WTC11 (cell line): ENCODE results near the gene CLASP1. TPM values are rescaled to one million over a fixed set of nuclear protein-coding genes. Genes with fewer than 3 reads are reported as not detected.

Experiments used
- ATAC-seq: fragments of 200-7000 bp; cut with Tn5 transposase; 2 replicates; pipeline ENCODE4 v1.10.0; 2021; ENCODE audit warnings: mild to moderate bottlenecking, moderate library complexity
- CTCF ChIA-PET: fragments of 300-600 bp; sonication (Branson Sonifier 250); formaldehyde crosslinking; loops from one replicate; lab custom pipeline; 2021; ENCODE audit warnings: antibody characterized with exemption; lab: Charles Lee
- POLR2A ChIA-PET: fragments of 350-600 bp; sonication (Branson Sonifier 250); formaldehyde crosslinking; loops from one replicate; lab custom pipeline; 2021; ENCODE audit warnings: antibody characterized with exemption; lab: Charles Lee
- DNase-seq: peaks from one replicate; pipeline ENCODE4 v3.0.0; 2021; ENCODE audit warnings: low spot score
- H3K27ac Mint-ChIP-seq: 2 replicates; pipeline ENCODE4 v1.8.0; 2021; ENCODE audit warnings: mixed read lengths
- H3K27me3 Mint-ChIP-seq: 2 replicates; pipeline ENCODE4 v1.8.0; 2021; ENCODE audit warnings: low read depth, mild to moderate bottlenecking, moderate library complexity, mixed read lengths
- H3K36me3 Mint-ChIP-seq: 2 replicates; pipeline ENCODE4 v1.8.0; 2021; ENCODE audit warnings: mixed read lengths
- H3K4me1 Mint-ChIP-seq: 2 replicates; pipeline ENCODE4 v1.8.0; 2022; ENCODE audit warnings: mixed read lengths
- H3K4me3 Mint-ChIP-seq: 2 replicates; pipeline ENCODE4 v1.8.0; 2021; ENCODE audit warnings: mild to moderate bottlenecking, moderate library complexity, mixed read lengths
- H3K9me3 Mint-ChIP-seq: 2 replicates; pipeline ENCODE4 v1.8.0; 2021; ENCODE audit warnings: mixed read lengths
- AFF4 ChIP-seq: sonication (generic); formaldehyde crosslinking; IDR thresholded peaks from 2 replicates; pipeline ENCODE4 v1.8.1; 2023; ENCODE audit warnings: mild to moderate bottlenecking, missing genetic modification reagents, borderline replicate concordance
- ATF1 ChIP-seq: sonication (generic); formaldehyde crosslinking; IDR thresholded peaks from 2 replicates; pipeline ENCODE4 v1.8.1; 2023; ENCODE audit warnings: mild to moderate bottlenecking, moderate library complexity, missing genetic modification reagents
- CDX4 ChIP-seq: fragments of 250-450 bp; sonication (Bioruptor Pico); IDR thresholded peaks from 2 replicates; pipeline ENCODE4 v1.9.0; 2021; ENCODE audit warnings: moderate library complexity, mild to moderate bottlenecking, inconsistent platforms, borderline replicate concordance
- CREB1 ChIP-seq: sonication (generic); formaldehyde crosslinking; IDR thresholded peaks from 2 replicates; pipeline ENCODE4 v1.8.0; 2023; ENCODE audit warnings: mild to moderate bottlenecking, missing genetic modification reagents
- ESRRA ChIP-seq: sonication (generic); formaldehyde crosslinking; IDR thresholded peaks from 2 replicates; pipeline ENCODE4 v1.8.1; 2022; ENCODE audit warnings: mild to moderate bottlenecking, missing genetic modification reagents, borderline replicate concordance
- GTF2I ChIP-seq: fragments of 250-450 bp; sonication (Bioruptor Pico); conservative IDR thresholded peaks from 2 replicates; pipeline ENCODE4 v1.4.0; 2021; ENCODE audit warnings: mild to moderate bottlenecking
- MXD4 ChIP-seq: fragments of 250-450 bp; sonication (Bioruptor Pico); IDR thresholded peaks from 2 replicates; pipeline ENCODE4 v1.8.0; 2021; ENCODE audit warnings: mild to moderate bottlenecking, moderate library complexity, borderline replicate concordance
- NFYB ChIP-seq: sonication (generic); formaldehyde crosslinking; conservative IDR thresholded peaks from 2 replicates; pipeline ENCODE4 v1.8.0; 2022; ENCODE audit warnings: low read depth, missing genetic modification reagents
- NR2C2 ChIP-seq: sonication (generic); formaldehyde crosslinking; IDR thresholded peaks from 2 replicates; pipeline ENCODE4 v1.8.0; 2022; ENCODE audit warnings: mild to moderate bottlenecking, missing genetic modification reagents
- PRDM15 ChIP-seq: sonication (generic); formaldehyde crosslinking; IDR thresholded peaks from 2 replicates; pipeline ENCODE4 v1.8.0; 2022; ENCODE audit warnings: missing genetic modification reagents
- PREB ChIP-seq: sonication (generic); formaldehyde crosslinking; IDR thresholded peaks from 2 replicates; pipeline ENCODE4 v1.8.1; 2022; ENCODE audit warnings: mild to moderate bottlenecking, missing genetic modification reagents, moderate library complexity, borderline replicate concordance
- SMAD3 ChIP-seq: sonication (generic); formaldehyde crosslinking; IDR thresholded peaks from 2 replicates; pipeline ENCODE4 v1.8.0; 2022; ENCODE audit warnings: missing genetic modification reagents, mild to moderate bottlenecking, borderline replicate concordance
- STAT6 ChIP-seq: sonication (generic); formaldehyde crosslinking; conservative IDR thresholded peaks from 2 replicates; pipeline ENCODE4 v1.8.1; 2023; ENCODE audit warnings: mild to moderate bottlenecking, low read depth, missing genetic modification reagents, moderate library complexity
- USF2 ChIP-seq: sonication (generic); formaldehyde crosslinking; IDR thresholded peaks from 2 replicates; pipeline ENCODE4 v1.8.1; 2023; ENCODE audit warnings: mild to moderate bottlenecking, missing genetic modification reagents, moderate library complexity
- ZBTB21 ChIP-seq: sonication (generic); formaldehyde crosslinking; IDR thresholded peaks from 2 replicates; pipeline ENCODE4 v1.8.1; 2023; ENCODE audit warnings: mild to moderate bottlenecking, missing genetic modification reagents, borderline replicate concordance
- ZNF263 ChIP-seq: sonication (generic); formaldehyde crosslinking; IDR thresholded peaks from 2 replicates; pipeline ENCODE4 v1.8.1; 2022; ENCODE audit warnings: low read depth, mild to moderate bottlenecking, moderate library complexity, missing genetic modification reagents
- ZNF423 ChIP-seq: fragments of 250-450 bp; sonication (Bioruptor Pico); IDR thresholded peaks from 2 replicates; pipeline ENCODE4 v2.1.2; 2022; ENCODE audit warnings: mild to moderate bottlenecking, moderate library complexity
- ZNF425 ChIP-seq: fragments of 250-450 bp; sonication (Bioruptor Pico); conservative IDR thresholded peaks from 2 replicates; pipeline ENCODE4 v1.9.0; 2021; ENCODE audit warnings: mild to moderate bottlenecking
- total RNA-seq: library from RNA; stranded (reverse); gene quantifications from 3 replicates; pipeline ENCODE4 v1.2.3, GENCODE V29; 2021

Gene CLASP1
- total RNA-seq, 1 experiment from 2014 or later: 50.0 TPM

- Mint-ChIP-seq H3K27me3 (no peaks in the 10 kb centered on the region), H3K36me3 (peaks cover 58% of the 10 kb centered on the region), H3K4me3 (no peak overlapping the region), H3K9me3 (no peaks in the 10 kb centered on the region), H3K4me1 (no peaks in the 10 kb centered on the region), H3K27ac (no peak overlapping the region)
- ATAC-seq: no peak
- ChIA-PET CTCF (interaction anchor here (1.2 to 3.2 kb wide), 4 partner anchors 9 to 267 kb away, joined by 3 to 14 read pairs (median 6); no protein-coding TSS in a partner anchor), POLR2A (no interaction called here)
- no peak for DNase-seq
- TF ChIP-seq ZNF263 (CRISPR knock-in tag) (no peak), SMAD3 (no peak), GTF2I (CRISPR knock-in tag) (no peak), ESRRA (CRISPR knock-in tag) (no peak), PREB (CRISPR knock-in tag) (no peak), ZNF423 (CRISPR knock-in tag) (no peak), CREB1 (no peak), CDX4 (CRISPR knock-in tag) (no peak), STAT6 (CRISPR knock-in tag) (no peak), ZBTB21 (CRISPR knock-in tag) (no peak), USF2 (CRISPR knock-in tag) (no peak), PRDM15 (CRISPR knock-in tag) (no peak), NR2C2 (CRISPR knock-in tag) (no peak), MXD4 (CRISPR knock-in tag) (no peak), ATF1 (no peak)
Measured at GRCh38 chr2:121346859-121347258, 302.4 kb downstream of the CLASP1 start.

- Mint-ChIP-seq H3K9me3 (no peaks in the 10 kb centered on the region), H3K4me1 (no peaks in the 10 kb centered on the region), H3K27ac (no peak overlapping the region), H3K4me3 (no peak overlapping the region), H3K36me3 (peaks cover 61% of the 10 kb centered on the region), H3K27me3 (no peaks in the 10 kb centered on the region)
- CTCF ChIA-PET: interaction anchor here (1.2 to 3.2 kb wide), 4 partner anchors 9 to 266 kb away, joined by 3 to 14 read pairs (median 6); no protein-coding TSS in a partner anchor
- DNase-seq: no peak
- no peak for ATAC-seq
- no peak for TF ChIP-seq ZNF425 (CRISPR knock-in tag)
- no peak for TF ChIP-seq NFYB (CRISPR knock-in tag)
- TF ChIP-seq AFF4 (CRISPR knock-in tag): no peak
- POLR2A ChIA-PET: no interaction called here
Measured at GRCh38 chr2:121346407-121346806, 302.9 kb downstream of the CLASP1 start.
